ENCODE measurements around the gene EOLA1. TPM values are rescaled to one million over a fixed set of nuclear protein-coding genes. Genes with fewer than 3 reads are reported as not detected.

Gene EOLA1
- 10 to 100 TPM; 11.9 to 18.0 TPM for total RNA-seq
- 12.6 TPM for polyA plus RNA-seq (2013, experiment 1 of 2)
- polyA plus RNA-seq (2013, experiment 2 of 2): 13.2 TPM
- long read RNA-seq, experiment 1, partial matches to known transcripts: 2 of 13 reads
- long read RNA-seq, experiment 1, other reads (novel, unspliced or antisense): 4 of 13 reads
- long read RNA-seq, experiment 2, transcript CXorf40A-204 (5 exons, 1,403 nt): major isoform, 5 of 12 reads
- long read RNA-seq, experiment 2, partial matches to known transcripts: 1 of 12 reads
- long read RNA-seq, experiment 2, other reads (novel, unspliced or antisense): 2 of 12 reads
- long read RNA-seq, experiment 3, transcript CXorf40A-204 (5 exons, 1,403 nt): minor isoform, 6 of 37 reads
- long read RNA-seq, experiment 3, transcript CXorf40A-211 (5 exons, 1,204 nt): major isoform, 11 of 37 reads
- long read RNA-seq, experiment 3, partial matches to known transcripts: 0 of 37 reads
- long read RNA-seq, experiment 3, other reads (novel, unspliced or antisense): 15 of 37 reads
- long read RNA-seq, experiment 4, transcript CXorf40A-211 (5 exons, 1,204 nt): major isoform, 20 of 48 reads
- long read RNA-seq, experiment 4, partial matches to known transcripts: 0 of 48 reads
- long read RNA-seq, experiment 4, other reads (novel, unspliced or antisense): 17 of 48 reads

- peak within 1 kb of the TSS; percentile 63 for H3K9ac ChIP-seq (ENCODE audit: extremely low read depth, low read length, poor library complexity, severe bottlenecking)
- H3K27ac ChIP-seq (ENCODE audit: low read depth, low read length): peak within 1 kb of the TSS; percentile 85
- Mint-ChIP-seq H3K36me3 (ENCODE audit: low read depth) (peaks cover 2% of the 10 kb centered on the region), H3K27me3 (ENCODE audit: insufficient read depth) (no peaks in the 10 kb centered on the region), H3K9me3 (peaks cover 21% of the 10 kb centered on the region), H3K4me3 (peak within 1 kb of the TSS; percentile 81), H3K27ac (peak within 1 kb of the TSS; percentile 92), H3K4me1 (peaks cover 2% of the 10 kb centered on the region)
- H3K9me3 ChIP-seq (ENCODE audit: control insufficient read depth, low read length): no peaks in the 10 kb centered on the region
- no peaks in the 10 kb centered on the region for H3K4me1 ChIP-seq (ENCODE audit: control insufficient read depth, insufficient read depth, low read length)
- DNase-seq: no peak
- no peaks in the 10 kb centered on the region for H3K27me3 ChIP-seq (ENCODE audit: control insufficient read depth, insufficient read depth, low read length, poor library complexity, severe bottlenecking)
- WGBS, 2 experiments (ENCODE audit: insufficient coverage in 1 of 2, insufficient read length in 1 of 2): 0 to 1% methylated on average over 13 to 71 of the region's 71 CpGs
- peak within 1 kb of the TSS; percentile 87 for H3K4me3 ChIP-seq (ENCODE audit: low read length)
- TF ChIP-seq, protein P1, sequence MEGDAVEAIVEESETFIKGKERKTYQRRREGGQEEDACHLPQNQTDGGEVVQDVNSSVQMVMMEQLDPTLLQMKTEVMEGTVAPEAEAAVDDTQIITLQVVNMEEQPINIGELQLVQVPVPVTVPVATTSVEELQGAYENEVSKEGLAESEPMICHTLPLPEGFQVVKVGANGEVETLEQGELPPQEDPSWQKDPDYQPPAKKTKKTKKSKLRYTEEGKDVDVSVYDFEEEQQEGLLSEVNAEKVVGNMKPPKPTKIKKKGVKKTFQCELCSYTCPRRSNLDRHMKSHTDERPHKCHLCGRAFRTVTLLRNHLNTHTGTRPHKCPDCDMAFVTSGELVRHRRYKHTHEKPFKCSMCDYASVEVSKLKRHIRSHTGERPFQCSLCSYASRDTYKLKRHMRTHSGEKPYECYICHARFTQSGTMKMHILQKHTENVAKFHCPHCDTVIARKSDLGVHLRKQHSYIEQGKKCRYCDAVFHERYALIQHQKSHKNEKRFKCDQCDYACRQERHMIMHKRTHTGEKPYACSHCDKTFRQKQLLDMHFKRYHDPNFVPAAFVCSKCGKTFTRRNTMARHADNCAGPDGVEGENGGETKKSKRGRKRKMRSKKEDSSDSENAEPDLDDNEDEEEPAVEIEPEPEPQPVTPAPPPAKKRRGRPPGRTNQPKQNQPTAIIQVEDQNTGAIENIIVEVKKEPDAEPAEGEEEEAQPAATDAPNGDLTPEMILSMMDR (conservative IDR thresholded peaks at IDR 0.05): no peak
- no peaks in the 10 kb centered on the region for H3K36me3 ChIP-seq (ENCODE audit: control insufficient read depth, insufficient read depth, low read length)
Observed at GRCh38 chrX:149540621-149541520, at the start of gene EOLA1. EOLA1 (plus strand) TSS chrX:149541012; CDS start chrX:149545631, 4,619 bp downstream.

- Histone ChIP-seq H3K27ac (ENCODE audit: low read depth, low read length) (no peak overlapping the region), H3K36me3 (ENCODE audit: control insufficient read depth, insufficient read depth, low read length) (peaks cover 68% of the 10 kb centered on the region), H3K9ac (ENCODE audit: extremely low read depth, low read length, poor library complexity, severe bottlenecking) (no peak overlapping the region), H3K27me3 (ENCODE audit: control insufficient read depth, insufficient read depth, low read length, poor library complexity, severe bottlenecking) (no peaks in the 10 kb centered on the region), H3K4me1 (ENCODE audit: control insufficient read depth, insufficient read depth, low read length) (no peaks in the 10 kb centered on the region), H3K4me3 (ENCODE audit: low read length) (no peak overlapping the region), H3K9me3 (ENCODE audit: control insufficient read depth, low read length) (peaks cover 12% of the 10 kb centered on the region)
- TF ChIP-seq, protein P1 (conservative IDR thresholded peaks at IDR 0.05): no peak
- WGBS, 2 experiments (ENCODE audit: insufficient coverage in 1 of 2, insufficient read length in 1 of 2): 90 to 100% methylated on average over 1 to 2 of the region's 2 CpGs
- H3K9me3 Mint-ChIP-seq: peaks cover 33% of the 10 kb centered on the region
- DNase-seq: no peak
- H3K27ac Mint-ChIP-seq: no peak overlapping the region
- H3K36me3 Mint-ChIP-seq (ENCODE audit: low read depth): peaks cover 36% of the 10 kb centered on the region
- no peak overlapping the region for H3K4me3 Mint-ChIP-seq
- no peaks in the 10 kb centered on the region for H3K4me1 Mint-ChIP-seq
- H3K27me3 Mint-ChIP-seq (ENCODE audit: insufficient read depth): no peaks in the 10 kb centered on the region
Observed at GRCh38 chrX:149491812-149492211, 49.0 kb upstream of the EOLA1 start.

Measured in endodermal cell (in vitro differentiated cells).